ENCODE results near the gene CACNA1S.

GRCh38 chr1:201147396-201148015 lies 35.3 kb upstream of the CACNA1S start:
- TF ChIP-seq CTCF (IDR thresholded peaks at IDR 0.05) (no peak), EZH2 (IDR thresholded peaks at IDR 0.05; ENCODE audit: borderline replicate concordance, insufficient read depth, low read depth, low read length, poor library complexity, severe bottlenecking) (no peak)

All from B cell (primary cell).